Astrocyte of the spinal cord (primary cell): Measurements from ENCODE around the gene IGLL5.

ENCODE experiments used
- DNase-seq: peaks from one replicate; pipeline ENCODE4 v3.0.0; 2011; ENCODE audit warnings: low read depth, low spot score
- H3K4me3 ChIP-seq: 2 replicates; pipeline ENCODE4 v1.5.1; 2011; ENCODE audit warnings: low read depth, mild to moderate bottlenecking, low read length, moderate library complexity
- CTCF ChIP-seq: IDR thresholded peaks from 2 replicates; pipeline ENCODE4 v1.5.1; 2012; ENCODE audit warnings: low read depth, mild to moderate bottlenecking, low read length, inconsistent platforms
- in situ Hi-C: cut with HindIII; loops from 2 replicates; pipeline ENCODE4 v1.10.0; 2017; ENCODE audit warnings: low sequenced_read_pairs

The IGLL5 gene

GRCh38 chr22:22871536-22872278 lies 15.9 kb upstream of the IGLL5 start:
- in situ Hi-C loops, result no loop called here

GRCh38 chr22:22872722-22873708 lies 14.6 kb upstream of the IGLL5 start:
- in situ Hi-C loops, result no loop called here
- no peak overlapping the region for H3K4me3 ChIP-seq
- DNase-seq, result no peak
- no peak for TF ChIP-seq CTCF

More at GRCh38 chr22:22871536-22872278, 15.9 kb upstream of the IGLL5 start:
- no peak for DNase-seq
- TF ChIP-seq CTCF, result no peak
- no peak overlapping the region for H3K4me3 ChIP-seq

GRCh38 chr22:22877523-22878210 lies 9.9 kb upstream of the IGLL5 start:
- DNase-seq, result peak; percentile 26
- no peak overlapping the region for H3K4me3 ChIP-seq
- TF ChIP-seq CTCF, result peak; percentile 81
- in situ Hi-C loops, result no loop called here

GRCh38 chr22:22878211-22878570 lies 9.4 kb upstream of the IGLL5 start:
- in situ Hi-C loops, result no loop called here
- no peak overlapping the region for H3K4me3 ChIP-seq
- DNase-seq, result no peak
- TF ChIP-seq CTCF, result peak; percentile 3

GRCh38 chr22:22878801-22879674 lies 8.6 kb upstream of the IGLL5 start:
- no peak for TF ChIP-seq CTCF
- DNase-seq, result no peak
- in situ Hi-C loops, result no loop called here
- H3K4me3 ChIP-seq, result no peak overlapping the region
